Endothelial cell of umbilical vein (primary cell): ENCODE measurements around the gene DBNL. TPM values are rescaled to one million over a fixed set of nuclear protein-coding genes. Genes with fewer than 3 reads are reported as not detected.

Experiments used
- BruUV-seq: library from RNA; stranded (reverse); fragments of 400-500 nt; replicated peaks from 2 replicates; lab custom pipeline; 2021; lab: Mats Ljungman, UMichigan
- CTCF ChIA-PET: fragments of 300-600, 350-600 bp; sonication (Branson Sonifier 250); formaldehyde crosslinking; loops from one replicate; lab custom pipeline; 2021; ENCODE audit warnings: antibody characterized with exemption, inconsistent platforms; lab: Charles Lee
- POLR2A ChIA-PET: fragments of 300-600, 350-600 bp; sonication (Branson Sonifier 250); formaldehyde crosslinking; loops from one replicate; lab custom pipeline; 2021; ENCODE audit warnings: antibody characterized with exemption, inconsistent platforms; lab: Charles Lee
- DNase-seq: peaks from one replicate; pipeline ENCODE4 v3.0.0-alpha.2; 2011; ENCODE audit warnings: low read depth, low spot score
- FAIRE-seq: peaks from 2 replicates; lab custom pipeline; 2011; peaks lifted over from hg19 to GRCh38; lab: Jason Lieb, UNC
- H2AFZ ChIP-seq: 2 replicates; pipeline ENCODE4 v1.6.0; 2012; ENCODE audit warnings: low read depth, low read length, control low read depth, inconsistent platforms
- H3K27ac ChIP-seq: 2 replicates; pipeline ENCODE4 v1.5.1; 2011; ENCODE audit warnings: low read depth, mild to moderate bottlenecking, control low read depth, low read length, moderate library complexity; ENCODE audit not compliant: insufficient read depth
- H3K27me3 ChIP-seq, 2 experiments: 2 replicates each; pipeline versions ENCODE4 v1.6.0 to v1.6.1; 2011; ENCODE audit warnings: low read length in 2 of 2, mixed read lengths in 1 of 2; ENCODE audit not compliant: control insufficient read depth in 2 of 2, insufficient read depth in 2 of 2
- H3K36me3 ChIP-seq, 2 experiments: 2 replicates in 1 of 2; 3 replicates in 1 of 2; pipeline ENCODE4 v1.5.1; 2011; ENCODE audit warnings: low read length in 2 of 2, mild to moderate bottlenecking in 1 of 2, moderate library complexity in 1 of 2; ENCODE audit not compliant: control insufficient read depth in 2 of 2, insufficient read depth in 2 of 2; ENCODE audit errors: extremely low read depth in 1 of 2
- H3K4me1 ChIP-seq: 3 replicates; pipeline ENCODE4 v1.5.1; 2011; ENCODE audit warnings: mild to moderate bottlenecking, low read length; ENCODE audit not compliant: control insufficient read depth, insufficient read depth; ENCODE audit errors: extremely low read depth
- H3K4me2 ChIP-seq: 2 replicates; pipeline ENCODE4 v1.6.1; 2011; ENCODE audit warnings: low read length, control low read depth, mixed read lengths; ENCODE audit not compliant: insufficient read depth
- H3K4me3 ChIP-seq, 3 experiments: fragments of 200-600 bp in 1 of 3; sonication (generic), shearing (Covaris generic) in 1 of 3; replicated peaks in 1 of 3; 2 replicates each; pipeline ENCODE4 v1.5.1; 2011 to 2016; ENCODE audit warnings: control low read depth in 3 of 3, low read length in 3 of 3, mild to moderate bottlenecking in 2 of 3, inconsistent platforms in 1 of 3, low read depth in 1 of 3, moderate library complexity in 1 of 3; ENCODE audit not compliant: insufficient read depth in 1 of 3
- H3K79me2 ChIP-seq: 2 replicates; pipeline ENCODE4 v1.6.0; 2012; ENCODE audit warnings: low read length, inconsistent platforms; ENCODE audit not compliant: control insufficient read depth, insufficient read depth
- H3K9ac ChIP-seq: replicated peaks from 2 replicates; pipeline ENCODE3; 2011; ENCODE audit warnings: low read length, control low read depth; ENCODE audit not compliant: insufficient read depth; ENCODE audit errors: extremely low read depth
- H3K9me1 ChIP-seq: replicated peaks from 3 replicates; pipeline ENCODE4 v1.6.0; 2011; ENCODE audit warnings: mild to moderate bottlenecking, low read length; ENCODE audit not compliant: control insufficient read depth, insufficient read depth; ENCODE audit errors: extremely low read depth
- H3K9me3 ChIP-seq: replicated peaks from 2 replicates; pipeline ENCODE4 v1.5.1; 2012; ENCODE audit warnings: low read length, inconsistent platforms; ENCODE audit not compliant: control insufficient read depth, insufficient read depth
- H4K20me1 ChIP-seq: replicated peaks from 2 replicates; pipeline ENCODE3; 2011; ENCODE audit warnings: mild to moderate bottlenecking, low read length; ENCODE audit not compliant: control insufficient read depth, insufficient read depth; ENCODE audit errors: extremely low read depth
- CTCF ChIP-seq, 2 donors: IDR thresholded peaks; 1 replicate in 1 of 2; 2 replicates in 1 of 2; pipeline ENCODE4 v1.5.1; 2011; ENCODE audit warnings: low read length in 2 of 2, mild to moderate bottlenecking in 2 of 2, moderate library complexity in 2 of 2, control low read depth in 1 of 2, inconsistent platforms in 1 of 2, low read depth in 1 of 2; ENCODE audit not compliant: insufficient read depth in 1 of 2; ENCODE audit errors: extremely low read depth in 1 of 2
- EZH2 ChIP-seq: IDR thresholded peaks from 2 replicates; pipeline ENCODE4 v1.6.1; 2012; ENCODE audit warnings: borderline replicate concordance, low read depth, mild to moderate bottlenecking, moderate library complexity, low read length, inconsistent platforms; ENCODE audit not compliant: severe bottlenecking
- FOS ChIP-seq: IDR thresholded peaks from 2 replicates; pipeline ENCODE4 v1.6.1; 2011; ENCODE audit warnings: mild to moderate bottlenecking, low read length, moderate library complexity, borderline replicate concordance; ENCODE audit not compliant: insufficient read depth
- GATA2 ChIP-seq: IDR thresholded peaks from 2 replicates; pipeline ENCODE4 v1.7.0; 2011; ENCODE audit warnings: low read depth, mild to moderate bottlenecking, moderate library complexity, mixed read lengths, low read length; ENCODE audit not compliant: insufficient read length, insufficient read depth
- JUN ChIP-seq: IDR thresholded peaks from 2 replicates; pipeline ENCODE4 v1.6.1; 2011; ENCODE audit warnings: borderline replicate concordance, low read depth; ENCODE audit not compliant: insufficient read length, insufficient read depth
- MAX ChIP-seq: IDR thresholded peaks from 2 replicates; pipeline ENCODE4 v1.6.1; 2011; ENCODE audit not compliant: insufficient read depth, insufficient read length
- MYC ChIP-seq: IDR thresholded peaks from one replicate; pipeline ENCODE4 v1.6.1; 2011; ENCODE audit warnings: mild to moderate bottlenecking, low read depth, low read length
- POLR2A ChIP-seq: IDR thresholded peaks from 2 replicates; pipeline ENCODE4 v1.6.1; 2012; ENCODE audit warnings: low read depth, mild to moderate bottlenecking, control low read depth, low read length
- POLR2AphosphoS5 ChIP-seq: IDR thresholded peaks from 2 replicates; pipeline ENCODE4 v1.6.1; 2012; ENCODE audit warnings: low read depth, mild to moderate bottlenecking, control low read depth, low read length, moderate library complexity; ENCODE audit not compliant: insufficient read depth
- dilution Hi-C: fragments of 300-500 bp; cut with MboI; formaldehyde crosslinking; loops from one replicate; pipeline ENCODE4 v1.15.0; 2019; ENCODE audit warnings: low sequenced_read_pairs; ENCODE audit not compliant: extremely low pct_ligation_motif_present
- intact Hi-C: fragments of 100-400 bp; cut with micrococcal nuclease; formaldehyde crosslinking; loops from one replicate; pipeline ENCODE4 v1.10.0; 2022
- polyA plus RNA-seq, 4 experiments: library from polyadenylated mRNA; depleted of rRNA in 3 of 4; stranded (reverse) in 3 of 4; unstranded in 1 of 4; fragments of >200 nt; gene quantifications; 2 replicates each; pipeline versions ENCODE4 v1.2.1 to v1.2.3, GENCODE V29; 2011 to 2012; ENCODE audit warnings: missing spikeins in 1 of 4
- total RNA-seq: library from RNA; stranded (reverse); gene quantifications from 2 replicates; pipeline ENCODE4 v1.2.3, GENCODE V29; 2021

DBNL gene
- total and polyA plus RNA-seq, 2 donors (not counting 3 experiments of a cell fraction or from before 2014, with no cell fraction given) = 94.0 to 123 TPM

DNA sequence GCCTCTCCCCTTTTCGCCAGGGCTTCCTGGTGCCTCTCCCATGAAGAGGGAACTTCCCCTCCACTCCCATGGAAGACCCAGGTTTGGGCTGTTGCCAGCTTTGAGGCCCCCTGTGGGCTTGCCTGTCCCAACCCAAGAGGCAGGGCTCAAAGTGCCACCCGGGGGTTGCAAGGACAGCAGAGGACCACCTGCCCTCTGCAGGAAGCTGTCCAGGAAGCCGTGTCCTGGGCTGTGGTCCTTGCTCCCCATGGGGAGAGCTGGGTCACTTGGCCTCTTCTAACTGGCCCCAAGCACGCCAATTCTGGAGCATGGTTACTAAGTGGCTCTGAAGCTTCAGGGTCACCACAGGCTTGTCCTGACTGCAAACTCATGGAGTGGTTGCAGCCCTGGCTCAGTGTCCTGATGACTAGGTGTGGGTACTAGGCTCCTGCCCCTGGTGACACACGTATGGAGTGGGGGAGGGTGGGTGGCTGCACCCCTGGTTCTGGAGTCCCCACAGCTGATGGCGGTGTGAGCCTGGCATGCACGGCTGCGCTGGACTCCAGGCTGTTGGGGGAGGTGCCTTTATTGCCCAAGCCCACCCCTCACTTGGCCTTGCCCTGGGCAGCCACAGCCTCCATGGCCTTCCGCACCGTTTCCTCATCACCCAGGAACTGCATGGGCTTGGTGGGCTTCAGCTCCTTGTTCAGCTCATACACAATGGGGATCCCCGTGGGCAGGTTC is 17.8 kb downstream of the DBNL start:
- Histone ChIP-seq H3K27me3 (peaks cover 2 to 13% of the 10 kb centered on the region in 2 experiments), H3K4me3 (no peak overlapping the region), H3K9me1 (no peaks in the 10 kb centered on the region), H2AFZ (no peak overlapping the region), H3K79me2 (no peaks in the 10 kb centered on the region), H3K4me2 (no peak overlapping the region), H3K27ac (no peak overlapping the region), H3K4me1 (no peaks in the 10 kb centered on the region), H4K20me1 (no peaks in the 10 kb centered on the region), H3K9ac (no peak overlapping the region), H3K9me3 (no peaks in the 10 kb centered on the region), H3K36me3 (peaks cover 7 to 38% of the 10 kb centered on the region in 2 experiments)
- no peak for FAIRE-seq
- TF ChIP-seq JUN (no peak), MYC (no peak), POLR2A (no peak), CTCF (IDR thresholded peaks at IDR 0.05; ENCODE audit: extremely low read depth in 1 of 2, insufficient read depth in 1 of 2, low read depth in 1 of 2, low read length in 2 of 2) (no peak), FOS (no peak), POLR2AphosphoS5 (no peak), EZH2 (no peak), MAX (no peak), GATA2 (no peak)
- BruUV-seq = no TSS peak
- intact Hi-C loops (no loop called here), dilution Hi-C loops (no loop called here)
- no peak for DNase-seq
- POLR2A ChIA-PET = no interaction called here
- CTCF ChIA-PET = no interaction called here
